ENCODE results near the gene PTPRD.

- TF ChIP-seq POLR2A (IDR thresholded peaks at IDR 0.05; ENCODE audit: low read depth, low read length) = no peak
- no peak for TF ChIP-seq POLR2AphosphoS5 (IDR thresholded peaks at IDR 0.05; ENCODE audit: low read depth, low read length)
Measured at GRCh38 chr9:8437876-8438275, 2174.9 kb downstream of the PTPRD start.

All from GM12892 (cell line).